ENCODE results near the gene ZNF761. TPM values are rescaled to one million over a fixed set of nuclear protein-coding genes. Genes with fewer than 3 reads are reported as not detected.
A peak's percentile ranks its signal among the peaks of the same experiment; 100 is the strongest.
"Not testable (repeated sequence)": the region's sequence is repeated elsewhere in the genome, so short reads cannot be mapped to it uniquely, and the experiment has no call there.

Gene ZNF761
- total RNA-seq, 1 donor from 2014 or later: 3.3 TPM

DNA sequence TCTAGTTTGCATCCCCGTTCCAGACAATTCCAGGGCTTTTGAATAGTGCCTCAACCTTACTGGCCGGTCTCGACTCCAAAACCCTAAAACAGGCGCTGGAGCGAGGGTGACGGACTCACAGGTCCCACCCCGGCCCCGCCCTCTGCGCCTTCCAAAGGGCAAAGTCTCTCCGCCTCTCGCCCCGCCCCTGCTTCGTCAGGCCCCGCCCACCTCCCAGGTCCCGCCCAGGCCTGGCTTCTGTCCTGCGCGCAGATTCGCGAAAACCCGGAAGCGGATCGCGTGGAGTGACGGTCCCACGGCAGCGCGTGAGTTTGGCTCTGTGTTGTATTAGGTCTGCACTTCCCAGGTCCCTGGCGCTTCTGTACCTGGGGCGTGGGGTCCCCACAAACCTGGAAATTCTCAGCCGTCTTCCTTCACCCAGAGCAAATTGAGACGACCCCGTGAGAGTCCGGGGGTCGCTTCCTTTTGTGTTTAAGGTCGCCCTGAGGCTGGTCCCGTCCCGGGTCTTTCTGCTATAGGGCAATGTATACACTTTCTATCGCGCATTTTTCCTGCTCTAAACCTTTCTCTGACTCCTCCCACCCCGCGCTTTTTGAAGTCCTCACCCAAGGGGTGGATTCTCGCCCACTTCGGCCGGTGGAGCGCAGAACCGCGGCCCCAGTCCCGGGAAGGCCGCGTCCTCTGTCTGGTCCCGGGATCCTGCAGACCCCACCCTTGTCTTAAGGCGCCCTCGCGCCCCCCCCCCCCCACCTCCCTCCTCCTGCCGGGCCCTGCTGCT lies 35.9 kb downstream of the ZNF761 start, which contains the start of gene ZNF813:
TSS of gene ZNF813 (plus strand) at position 249 of the 778 bp plus-strand sequence. CDS start 16,090 bp downstream, outside the sequence.
- no peaks in the 10 kb centered on the region for H3K9me3 ChIP-seq (replicated peaks)
- intact Hi-C loops (cut with micrococcal nuclease): no loop called here
- H3K36me3 ChIP-seq: no peaks in the 10 kb centered on the region
- DNase-seq: peak; percentile 97
- H3K27me3 ChIP-seq (ENCODE audit: low read depth): peaks cover 21% of the 10 kb centered on the region
- H3K27ac ChIP-seq (replicated peaks): peak within 1 kb of the TSS; percentile 79
- peak within 1 kb of the TSS; percentile 79 for H3K4me3 ChIP-seq
- peaks cover 27% of the 10 kb centered on the region for H3K4me1 ChIP-seq
- TF ChIP-seq, protein P1, sequence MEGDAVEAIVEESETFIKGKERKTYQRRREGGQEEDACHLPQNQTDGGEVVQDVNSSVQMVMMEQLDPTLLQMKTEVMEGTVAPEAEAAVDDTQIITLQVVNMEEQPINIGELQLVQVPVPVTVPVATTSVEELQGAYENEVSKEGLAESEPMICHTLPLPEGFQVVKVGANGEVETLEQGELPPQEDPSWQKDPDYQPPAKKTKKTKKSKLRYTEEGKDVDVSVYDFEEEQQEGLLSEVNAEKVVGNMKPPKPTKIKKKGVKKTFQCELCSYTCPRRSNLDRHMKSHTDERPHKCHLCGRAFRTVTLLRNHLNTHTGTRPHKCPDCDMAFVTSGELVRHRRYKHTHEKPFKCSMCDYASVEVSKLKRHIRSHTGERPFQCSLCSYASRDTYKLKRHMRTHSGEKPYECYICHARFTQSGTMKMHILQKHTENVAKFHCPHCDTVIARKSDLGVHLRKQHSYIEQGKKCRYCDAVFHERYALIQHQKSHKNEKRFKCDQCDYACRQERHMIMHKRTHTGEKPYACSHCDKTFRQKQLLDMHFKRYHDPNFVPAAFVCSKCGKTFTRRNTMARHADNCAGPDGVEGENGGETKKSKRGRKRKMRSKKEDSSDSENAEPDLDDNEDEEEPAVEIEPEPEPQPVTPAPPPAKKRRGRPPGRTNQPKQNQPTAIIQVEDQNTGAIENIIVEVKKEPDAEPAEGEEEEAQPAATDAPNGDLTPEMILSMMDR (IDR thresholded peaks at IDR 0.05; ENCODE audit: borderline replicate concordance): no peak

DNA sequence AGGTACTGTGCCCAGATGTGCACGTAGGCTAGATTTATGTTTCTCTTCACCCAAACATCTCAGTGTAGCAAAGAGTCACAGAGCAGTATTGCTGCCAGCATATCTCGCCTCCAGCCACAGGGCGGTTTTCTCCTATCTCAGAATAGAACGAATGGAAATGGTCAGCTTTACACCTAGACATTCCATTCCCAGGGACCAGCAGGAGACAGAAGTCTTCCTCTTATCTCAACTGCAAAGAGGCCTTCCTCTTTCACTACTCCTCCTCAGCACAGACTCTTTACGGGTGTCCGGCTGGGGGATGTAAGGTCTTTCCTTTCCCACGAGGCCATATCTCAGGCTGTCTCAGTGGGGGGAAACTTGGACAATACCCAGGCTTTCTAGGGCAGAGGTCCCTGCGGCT lies 36.8 kb downstream of the ZNF761 start:
- Histone ChIP-seq H3K27me3 (ENCODE audit: low read depth) (peaks cover 19% of the 10 kb centered on the region), H3K4me1 (peaks cover 27% of the 10 kb centered on the region), H3K4me3 (peak overlapping the region; percentile 79)
- H3K27ac ChIP-seq (replicated peaks); DNase-seq; H3K9me3 ChIP-seq (replicated peaks); H3K36me3 ChIP-seq; intact Hi-C loops (cut with micrococcal nuclease): not testable (repeated sequence)

DNA sequence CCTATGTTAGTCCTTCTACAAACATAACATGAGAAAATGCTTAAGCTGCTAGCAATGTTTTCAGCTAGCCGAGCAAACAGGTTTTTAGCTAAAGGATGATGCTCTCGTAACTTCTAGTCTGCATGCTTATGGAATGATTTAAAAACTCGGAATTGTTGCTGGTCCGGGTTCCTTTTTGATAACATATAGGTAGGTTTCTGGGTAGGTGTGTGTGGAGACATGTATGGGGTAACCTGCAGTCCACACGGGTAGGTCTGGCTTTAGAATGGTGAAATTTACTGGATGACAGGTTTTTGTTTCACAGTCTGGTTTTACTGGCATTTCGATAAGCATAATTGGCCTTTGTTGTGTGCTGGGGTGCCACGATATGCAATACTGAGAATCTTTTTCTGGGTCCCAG lies 40.1 kb downstream of the ZNF761 start:
- no peaks in the 10 kb centered on the region for H3K27me3 ChIP-seq (ENCODE audit: low read depth)
- TF ChIP-seq, protein P1 (IDR thresholded peaks at IDR 0.05; ENCODE audit: borderline replicate concordance): no peak
- H3K27ac ChIP-seq (replicated peaks): no peak overlapping the region
- H3K4me3 ChIP-seq: no peak overlapping the region
- H3K36me3 ChIP-seq: peaks cover 20% of the 10 kb centered on the region
- H3K4me1 ChIP-seq: peaks cover 22% of the 10 kb centered on the region
- peaks cover 7% of the 10 kb centered on the region for H3K9me3 ChIP-seq (replicated peaks)
- DNase-seq: no peak
- intact Hi-C loops (cut with micrococcal nuclease): no loop called here

DNA sequence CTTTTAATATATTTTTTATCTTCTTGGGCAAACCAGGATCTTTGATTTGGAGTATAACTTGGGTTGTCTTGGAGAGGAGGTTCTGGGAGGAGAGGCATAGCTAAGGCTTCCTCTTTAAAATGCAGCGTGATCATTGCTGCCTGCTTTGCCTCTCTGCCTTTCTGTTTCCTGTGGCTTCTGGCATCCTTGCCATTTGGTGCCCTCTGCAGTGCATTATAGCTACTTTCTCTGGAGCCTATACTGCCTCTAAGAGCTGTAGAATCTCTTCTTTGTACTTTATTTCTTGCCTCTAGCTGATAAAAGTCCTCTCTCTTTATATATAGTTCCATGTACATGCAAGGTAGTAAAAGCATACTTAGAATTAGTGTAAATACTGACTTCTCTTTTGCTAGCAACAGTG lies 43.0 kb downstream of the ZNF761 start:
- peaks cover 33% of the 10 kb centered on the region for H3K9me3 ChIP-seq (replicated peaks)
- DNase-seq; H3K27me3 ChIP-seq (ENCODE audit: low read depth); H3K4me3 ChIP-seq; H3K27ac ChIP-seq (replicated peaks); H3K4me1 ChIP-seq; intact Hi-C loops (cut with micrococcal nuclease): not testable (repeated sequence)
- H3K36me3 ChIP-seq: peaks cover 39% of the 10 kb centered on the region

DNA sequence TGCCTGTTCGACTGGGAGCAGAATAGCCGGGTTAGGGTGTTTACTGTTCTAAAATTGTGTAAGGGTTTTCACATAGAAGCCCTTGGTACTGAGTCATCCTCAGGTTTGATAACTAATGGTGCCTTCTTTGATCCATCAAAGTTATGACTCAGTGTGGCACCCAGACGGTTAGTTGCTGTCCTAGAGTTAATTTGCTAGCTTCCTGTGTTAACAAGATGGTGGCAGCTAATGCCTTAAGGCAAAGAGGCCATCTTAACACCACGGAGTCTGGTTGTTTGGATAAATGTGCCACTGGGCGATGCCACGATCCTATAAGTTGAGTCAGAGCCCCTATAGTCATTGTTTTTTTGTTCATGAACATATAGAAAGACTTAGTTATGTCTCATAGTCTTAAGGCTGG lies 43.7 kb downstream of the ZNF761 start:
- H3K9me3 ChIP-seq (replicated peaks): peaks cover 39% of the 10 kb centered on the region
- intact Hi-C loops (cut with micrococcal nuclease); H3K27me3 ChIP-seq (ENCODE audit: low read depth); H3K27ac ChIP-seq (replicated peaks); H3K4me1 ChIP-seq; H3K4me3 ChIP-seq; DNase-seq: not testable (repeated sequence)
- H3K36me3 ChIP-seq: peaks cover 43% of the 10 kb centered on the region

DNA sequence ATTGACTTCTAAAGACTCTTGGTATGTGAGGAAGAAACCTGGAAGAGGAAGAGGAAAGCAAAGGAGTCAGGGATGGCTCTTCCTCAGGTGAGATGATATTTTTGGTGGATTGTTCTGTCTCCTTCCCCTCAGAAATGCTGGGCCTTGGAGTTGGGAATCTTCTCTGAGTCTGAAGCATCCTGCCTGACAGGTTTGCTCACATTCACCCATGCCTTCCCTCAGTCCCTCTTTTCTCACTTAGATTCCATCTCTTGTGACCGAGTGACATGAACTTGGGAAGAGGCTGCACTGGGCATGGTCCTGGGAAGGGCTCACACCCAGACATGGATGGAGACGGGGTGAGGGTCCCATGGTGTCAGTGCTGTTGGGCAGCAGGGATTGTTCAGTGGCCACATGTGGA lies 52.0 kb downstream of the ZNF761 start:
- DNase-seq; H3K27me3 ChIP-seq (ENCODE audit: low read depth); H3K4me1 ChIP-seq; intact Hi-C loops (cut with micrococcal nuclease); H3K27ac ChIP-seq (replicated peaks); H3K4me3 ChIP-seq: not testable (repeated sequence)
- Histone ChIP-seq H3K36me3 (peaks cover 83% of the 10 kb centered on the region), H3K9me3 (replicated peaks) (peaks cover 71% of the 10 kb centered on the region)

DNA sequence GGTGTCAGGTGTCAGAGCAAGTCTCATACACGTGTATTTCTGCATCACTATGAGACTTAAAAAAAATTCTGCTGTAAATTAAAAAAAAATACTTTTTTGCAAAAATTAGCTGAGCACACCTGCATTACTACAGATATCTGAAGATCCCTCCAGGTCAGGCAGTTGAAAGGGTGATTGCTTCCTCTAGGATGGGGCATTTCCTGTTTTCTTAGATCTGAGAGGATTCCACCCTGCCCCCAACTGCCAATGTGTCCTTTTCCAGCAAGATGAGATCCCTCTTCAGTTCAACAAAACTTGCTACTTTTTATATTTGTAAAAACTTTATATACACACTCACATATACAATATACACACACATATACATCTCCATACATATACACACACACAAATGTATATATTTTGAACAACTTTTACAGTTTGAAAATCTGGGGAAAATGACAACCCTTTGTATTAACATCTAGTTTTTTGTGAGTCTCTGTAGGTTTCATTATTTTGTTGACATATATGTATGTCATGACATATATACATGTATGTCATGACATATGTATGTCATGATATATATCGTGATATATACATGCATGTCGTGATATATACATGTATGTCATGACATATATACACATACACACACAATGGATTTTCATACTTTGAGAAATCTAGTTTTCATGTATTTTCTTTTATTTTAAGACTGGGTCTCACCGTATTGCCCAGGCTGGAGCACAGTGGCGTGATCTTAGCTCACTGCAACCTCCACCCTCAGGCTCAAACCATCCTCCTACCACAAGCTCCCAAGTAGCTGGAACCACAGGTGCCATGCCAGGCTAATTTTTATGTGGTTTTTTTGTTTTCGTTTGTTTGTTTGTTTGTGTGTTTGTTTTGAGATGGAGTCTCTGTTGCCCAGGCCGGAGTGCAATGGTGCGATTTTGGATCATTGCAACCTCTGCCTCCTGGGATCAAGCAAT lies 53.5 kb downstream of the ZNF761 start:
- H3K36me3 ChIP-seq: peaks cover 86% of the 10 kb centered on the region
- no peak for DNase-seq
- H3K4me1 ChIP-seq: no peaks in the 10 kb centered on the region
- no peaks in the 10 kb centered on the region for H3K27me3 ChIP-seq (ENCODE audit: low read depth)
- H3K27ac ChIP-seq (replicated peaks): no peak overlapping the region
- intact Hi-C loops (cut with micrococcal nuclease): no loop called here
- H3K9me3 ChIP-seq (replicated peaks): peaks cover 66% of the 10 kb centered on the region
- no peak overlapping the region for H3K4me3 ChIP-seq
- TF ChIP-seq, protein P1 (IDR thresholded peaks at IDR 0.05; ENCODE audit: borderline replicate concordance): no peak

All from left ventricle myocardium inferior (tissue), 1 donor.